ENCODE results near the gene EPB41.
"Not testable (repeated sequence)": the region's sequence is repeated elsewhere in the genome, so short reads cannot be mapped to it uniquely, and the experiment has no call there.

Gene EPB41

DNA sequence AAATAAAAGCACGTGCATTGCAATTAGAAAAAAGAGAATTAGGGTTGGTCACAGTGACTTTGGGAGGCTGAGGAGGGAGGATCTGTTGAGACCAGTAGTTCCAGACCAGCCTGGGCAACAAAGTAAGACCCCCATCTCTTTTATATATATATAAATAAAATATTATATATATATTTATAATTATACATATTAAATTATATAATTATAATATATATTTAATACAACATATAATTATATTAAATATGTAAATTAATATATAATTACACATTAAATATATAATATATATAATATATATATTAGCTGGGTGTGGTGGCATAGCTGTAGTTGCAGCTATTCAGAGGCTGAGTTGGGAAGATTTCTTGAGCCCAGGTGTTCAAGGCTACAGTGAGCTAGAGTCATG lies 186.1 kb downstream of the EPB41 start:
- H3K9me3 Mint-ChIP-seq: no peaks in the 10 kb centered on the region
- no peaks in the 10 kb centered on the region for H3K27me3 Mint-ChIP-seq
- H3K36me3 Mint-ChIP-seq (ENCODE audit: insufficient read depth): peaks cover 59% of the 10 kb centered on the region
- DNase-seq (no peak), ATAC-seq (replicated peaks) (no peak)
- no peak overlapping the region for H3K4me3 Mint-ChIP-seq
- peaks cover 5 to 6% of the 10 kb centered on the region in 2 donors for H3K4me1 Mint-ChIP-seq (ENCODE audit: low read depth in 2 of 2)
- H3K27ac Mint-ChIP-seq: no peak overlapping the region

- no peak for DNase-seq
- peaks cover 70% of the 10 kb centered on the region for H3K36me3 Mint-ChIP-seq (ENCODE audit: insufficient read depth)
- no peak overlapping the region for H3K4me3 Mint-ChIP-seq
- H3K9me3 Mint-ChIP-seq: no peaks in the 10 kb centered on the region
- no peak overlapping the region for H3K27ac Mint-ChIP-seq
- no peaks in the 10 kb centered on the region for H3K4me1 Mint-ChIP-seq (ENCODE audit: low read depth in 2 of 2)
- H3K27me3 Mint-ChIP-seq: no peaks in the 10 kb centered on the region
- no peak for ATAC-seq (replicated peaks)
These were observed 191.5 kb downstream of the EPB41 start for GRCh38 chr1:29105822-29106221.

- DNase-seq; H3K27me3 Mint-ChIP-seq; H3K4me1 Mint-ChIP-seq (ENCODE audit: low read depth in 2 of 2); H3K9me3 Mint-ChIP-seq; H3K27ac Mint-ChIP-seq; ATAC-seq (replicated peaks); H3K4me3 Mint-ChIP-seq: not testable (repeated sequence)
- peaks cover 77% of the 10 kb centered on the region for H3K36me3 Mint-ChIP-seq (ENCODE audit: insufficient read depth)
These were observed 193.7 kb downstream of the EPB41 start for GRCh38 chr1:29108041-29108440.

- peaks cover 0 to 7% of the 10 kb centered on the region in 2 donors for H3K4me1 Mint-ChIP-seq (ENCODE audit: low read depth in 2 of 2)
- H3K27ac Mint-ChIP-seq: peak overlapping the region in 1 of 2 donors; percentile 9
- H3K27me3 Mint-ChIP-seq: no peaks in the 10 kb centered on the region
- no peaks in the 10 kb centered on the region for H3K9me3 Mint-ChIP-seq
- H3K4me3 Mint-ChIP-seq: no peak overlapping the region
- DNase-seq (no peak), ATAC-seq (replicated peaks) (no peak)
- peaks cover 95% of the 10 kb centered on the region for H3K36me3 Mint-ChIP-seq (ENCODE audit: insufficient read depth)
These were observed 198.5 kb downstream of the EPB41 start for GRCh38 chr1:29112705-29113412.

- no peaks in the 10 kb centered on the region for H3K9me3 Mint-ChIP-seq
- peak; percentile 37 for ATAC-seq (replicated peaks)
- DNase-seq: no peak
- H3K4me1 Mint-ChIP-seq (ENCODE audit: low read depth in 2 of 2): peaks cover 0 to 7% of the 10 kb centered on the region in 2 donors
- H3K27ac Mint-ChIP-seq: peak overlapping the region in 1 of 2 donors; percentile 9
- H3K4me3 Mint-ChIP-seq: no peak overlapping the region
- peaks cover 96% of the 10 kb centered on the region for H3K36me3 Mint-ChIP-seq (ENCODE audit: insufficient read depth)
- H3K27me3 Mint-ChIP-seq: no peaks in the 10 kb centered on the region
These were observed 199.2 kb downstream of the EPB41 start for GRCh38 chr1:29113413-29114117.

GRCh38 chr1:29114654-29115053 lies 200.3 kb downstream of the EPB41 start:
- Mint-ChIP-seq H3K27ac (no peak overlapping the region), H3K4me1 (ENCODE audit: low read depth in 2 of 2) (peaks cover 0 to 7% of the 10 kb centered on the region in 2 donors), H3K9me3 (no peaks in the 10 kb centered on the region), H3K27me3 (no peaks in the 10 kb centered on the region), H3K4me3 (no peak overlapping the region), H3K36me3 (ENCODE audit: insufficient read depth) (peaks cover 94% of the 10 kb centered on the region)
- DNase-seq (no peak), ATAC-seq (replicated peaks) (no peak)

DNA sequence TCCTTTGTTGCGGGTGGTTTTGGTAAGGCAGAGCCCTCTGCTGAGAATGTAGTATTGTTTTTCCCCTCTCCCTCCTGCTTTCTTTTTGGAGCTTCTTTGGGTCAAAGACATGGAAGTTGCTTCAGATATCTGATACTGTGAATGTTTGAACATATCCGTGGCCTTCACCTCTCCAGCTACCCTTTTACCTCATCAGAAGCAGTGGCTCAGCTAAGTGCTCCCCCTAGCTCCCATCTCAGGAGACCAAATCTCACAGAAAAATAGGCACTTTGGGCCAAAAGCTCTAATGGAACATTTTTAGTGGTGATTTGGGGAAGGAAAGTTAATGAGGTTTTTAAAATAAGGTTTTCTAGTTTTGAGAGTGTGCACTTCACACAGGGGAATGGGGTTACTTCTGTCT lies 203.0 kb downstream of the EPB41 start:
- ATAC-seq (replicated peaks) (no peak), DNase-seq (no peak)
- Mint-ChIP-seq H3K27me3 (no peaks in the 10 kb centered on the region), H3K36me3 (ENCODE audit: insufficient read depth) (peaks cover 80% of the 10 kb centered on the region), H3K27ac (peak overlapping the region in 1 of 2 donors; percentile 35), H3K4me3 (no peak overlapping the region), H3K4me1 (ENCODE audit: low read depth in 2 of 2) (peaks cover 0 to 5% of the 10 kb centered on the region in 2 donors), H3K9me3 (no peaks in the 10 kb centered on the region)

GRCh38 chr1:29119121-29119929 lies 205.0 kb downstream of the EPB41 start:
- H3K27ac Mint-ChIP-seq: peak overlapping the region; percentile 8 to 71
- H3K4me3 Mint-ChIP-seq: no peak overlapping the region
- peaks cover 0 to 9% of the 10 kb centered on the region in 2 donors for H3K27me3 Mint-ChIP-seq
- peaks cover 61% of the 10 kb centered on the region for H3K36me3 Mint-ChIP-seq (ENCODE audit: insufficient read depth)
- ATAC-seq (replicated peaks) (no peak), DNase-seq (no peak)
- no peaks in the 10 kb centered on the region for H3K9me3 Mint-ChIP-seq
- peaks cover 4 to 5% of the 10 kb centered on the region in 2 donors for H3K4me1 Mint-ChIP-seq (ENCODE audit: low read depth in 2 of 2)

GRCh38 chr1:29120367-29120766 lies 206.0 kb downstream of the EPB41 start:
- H3K27ac Mint-ChIP-seq: peak overlapping the region; percentile 68 to 71
- ATAC-seq (replicated peaks) (no peak), DNase-seq (no peak)
- H3K4me3 Mint-ChIP-seq: no peak overlapping the region
- H3K27me3 Mint-ChIP-seq: peaks cover 4 to 14% of the 10 kb centered on the region in 2 donors
- H3K36me3 Mint-ChIP-seq (ENCODE audit: insufficient read depth): peaks cover 52% of the 10 kb centered on the region
- H3K4me1 Mint-ChIP-seq (ENCODE audit: low read depth in 2 of 2): peaks cover 6% of the 10 kb centered on the region in 2 donors
- no peaks in the 10 kb centered on the region for H3K9me3 Mint-ChIP-seq

GRCh38 chr1:29120947-29121485 lies 206.6 kb downstream of the EPB41 start:
- peaks cover 10 to 21% of the 10 kb centered on the region in 2 donors for H3K27me3 Mint-ChIP-seq
- peak overlapping the region in 1 of 2 donors; percentile 37 for H3K4me3 Mint-ChIP-seq
- H3K9me3 Mint-ChIP-seq: no peaks in the 10 kb centered on the region
- ATAC-seq (replicated peaks) (peak; percentile 76), DNase-seq (peak; percentile 51 to 61 (median 54))
- H3K36me3 Mint-ChIP-seq (ENCODE audit: insufficient read depth): peaks cover 46% of the 10 kb centered on the region
- H3K27ac Mint-ChIP-seq: peak overlapping the region in 1 of 2 donors; percentile 68
- peaks cover 12 to 13% of the 10 kb centered on the region in 2 donors for H3K4me1 Mint-ChIP-seq (ENCODE audit: low read depth in 2 of 2)

- ATAC-seq (replicated peaks): peak; percentile 15
- Mint-ChIP-seq H3K36me3 (ENCODE audit: insufficient read depth) (peaks cover 41% of the 10 kb centered on the region), H3K4me3 (peak overlapping the region; percentile 15 to 19), H3K9me3 (no peaks in the 10 kb centered on the region), H3K4me1 (ENCODE audit: low read depth in 2 of 2) (peaks cover 12 to 14% of the 10 kb centered on the region in 2 donors), H3K27ac (no peak overlapping the region), H3K27me3 (peaks cover 12 to 25% of the 10 kb centered on the region in 2 donors)
- DNase-seq: peak in 1 of 3 experiments; percentile 5
These were observed 207.2 kb downstream of the EPB41 start for GRCh38 chr1:29121516-29121935.

- Mint-ChIP-seq H3K9me3 (no peaks in the 10 kb centered on the region), H3K36me3 (ENCODE audit: insufficient read depth) (peaks cover 35% of the 10 kb centered on the region), H3K27me3 (peaks cover 12 to 25% of the 10 kb centered on the region in 2 donors), H3K27ac (no peak overlapping the region), H3K4me3 (peak overlapping the region; percentile 77 to 78), H3K4me1 (ENCODE audit: low read depth in 2 of 2) (peaks cover 12 to 14% of the 10 kb centered on the region in 2 donors)
- ATAC-seq (replicated peaks): no peak
- peak in 1 of 3 experiments; percentile 13 for DNase-seq
These were observed 207.7 kb downstream of the EPB41 start for GRCh38 chr1:29121936-29122681.

Measured in effector memory CD8-positive, alpha-beta T cell (primary cell).